ENCODE data around the gene LRRC8A.

GRCh38 chr9:128933731-128934130 is 51.8 kb downstream of the LRRC8A start:
- TF ChIP-seq CTCF (IDR thresholded peaks at IDR 0.05) (no peak), POLR2A (IDR thresholded peaks at IDR 0.05) (no peak)

Measured in esophagus squamous epithelium (tissue), 4 donors.